SU-DHL-6 (cell line): ENCODE measurements around the gene SEPTIN1.
"Not testable (repeated sequence)": the region's sequence is repeated elsewhere in the genome, so short reads cannot be mapped to it uniquely, and the experiment has no call there.

Experiments used
- H2AFZ ChIP-seq: fragments of 200-600 bp; sonication (generic); 2 replicates; pipeline ENCODE4 v1.6.1; 2014; ENCODE audit warnings: low read depth, mild to moderate bottlenecking, moderate library complexity, mixed read lengths, antibody characterized with exemption, low read length; ENCODE audit not compliant: severe bottlenecking
- H3F3A ChIP-seq: fragments of 200-600 bp; shearing (Covaris generic); 2 replicates; pipeline ENCODE4 v1.6.0; 2016; ENCODE audit warnings: antibody characterized with exemption, mild to moderate bottlenecking; ENCODE audit not compliant: insufficient read depth
- H3K27ac ChIP-seq: fragments of 200-600 bp; sonication (generic); 2 replicates; pipeline ENCODE4 v1.5.1; 2016; ENCODE audit warnings: low read depth, mild to moderate bottlenecking, low read length, moderate library complexity, mixed read lengths
- H3K27me3 ChIP-seq: fragments of 200-600 bp; sonication (generic), shearing (Covaris generic); 2 replicates; pipeline ENCODE4 v1.6.0; 2014; ENCODE audit warnings: mild to moderate bottlenecking, low read length
- H3K36me3 ChIP-seq: fragments of 200-600 bp; sonication (generic); 2 replicates; pipeline ENCODE4 v1.6.1; 2014; ENCODE audit warnings: mild to moderate bottlenecking, low read length, mixed read lengths
- H3K4me2 ChIP-seq: fragments of 300-600, 200-600 bp; shearing (Covaris generic), sonication (generic); 2 replicates; pipeline ENCODE4 v1.6.0; 2014; ENCODE audit warnings: low read length, low read depth, mild to moderate bottlenecking; ENCODE audit not compliant: poor library complexity, severe bottlenecking
- H3K4me3 ChIP-seq: fragments of 200-600 bp; sonication (generic); 2 replicates; pipeline ENCODE4 v1.5.1; 2014; ENCODE audit warnings: antibody characterized with exemption, low read length, mild to moderate bottlenecking, mixed read lengths; ENCODE audit not compliant: insufficient read depth, poor library complexity, severe bottlenecking
- H3K79me2 ChIP-seq: fragments of 200-600 bp; sonication (generic); 2 replicates; pipeline ENCODE4 v1.6.1; 2014; ENCODE audit warnings: mild to moderate bottlenecking, low read length, moderate library complexity; ENCODE audit not compliant: insufficient read depth
- H3K9ac ChIP-seq: fragments of 200-600 bp; sonication (generic); 2 replicates; pipeline ENCODE4 v1.7.0; 2014; ENCODE audit warnings: mild to moderate bottlenecking, low read length
- H3K9me2 ChIP-seq: fragments of 200-600 bp; sonication (generic); replicated peaks from 2 replicates; pipeline ENCODE4 v1.6.1; 2014; ENCODE audit warnings: low read length; ENCODE audit not compliant: insufficient read depth
- H3K9me3 ChIP-seq: fragments of 200-600 bp; sonication (generic); 2 replicates; pipeline ENCODE4 v1.6.1; 2014; ENCODE audit warnings: low read length, mixed read lengths; ENCODE audit not compliant: insufficient read depth
- H4K20me1 ChIP-seq: fragments of 200-600 bp; sonication (generic); 2 replicates; pipeline ENCODE4 v1.6.1; 2014; ENCODE audit warnings: low read depth, mild to moderate bottlenecking, antibody characterized with exemption, low read length, moderate library complexity, mixed read lengths
- CTCF ChIP-seq: fragments of 200-600 bp; sonication (generic); IDR thresholded peaks from one replicate; pipeline ENCODE4 v1.5.1; 2017; ENCODE audit warnings: antibody characterized with exemption, mild to moderate bottlenecking, low read length, moderate library complexity; ENCODE audit not compliant: insufficient read depth, poor library complexity, severe bottlenecking
- EZH2phosphoT487 ChIP-seq: fragments of 200-600 bp; sonication (generic), shearing (Covaris generic); conservative IDR thresholded peaks from 2 replicates; pipeline ENCODE4 v1.6.1; 2018; ENCODE audit warnings: mild to moderate bottlenecking, antibody characterized with exemption, low read length, moderate library complexity, mixed read lengths

Gene SEPTIN1

GRCh38 chr16:30398661-30399434, 16.5 kb upstream of the SEPTIN1 start:
- H3K4me2 ChIP-seq, result no peak overlapping the region
- H3K9me2 ChIP-seq, result no peaks in the 10 kb centered on the region
- H3K27me3 ChIP-seq, result no peaks in the 10 kb centered on the region
- peaks cover 8% of the 10 kb centered on the region; the same call in 1 of the 2 replicates for H3F3A ChIP-seq
- H2AFZ ChIP-seq, result no peak overlapping the region
- no peak overlapping the region for H3K27ac ChIP-seq
- no peaks in the 10 kb centered on the region for H3K36me3 ChIP-seq
- TF ChIP-seq EZH2phosphoT487, result no peak
- TF ChIP-seq CTCF, result no peak
- no peak overlapping the region for H3K9ac ChIP-seq
- no peak overlapping the region for H3K4me3 ChIP-seq
- peaks cover 13% of the 10 kb centered on the region; the same call in 1 of the 2 replicates for H3K79me2 ChIP-seq
- no peaks in the 10 kb centered on the region for H3K9me3 ChIP-seq
- no peaks in the 10 kb centered on the region for H4K20me1 ChIP-seq

GRCh38 chr16:30397776-30398660, 15.7 kb upstream of the SEPTIN1 start:
- peaks cover 8% of the 10 kb centered on the region; the same call in 1 of the 2 replicates for H3F3A ChIP-seq
- no peak for TF ChIP-seq CTCF
- no peak for TF ChIP-seq EZH2phosphoT487
- no peak overlapping the region for H3K27ac ChIP-seq
- no peaks in the 10 kb centered on the region for H4K20me1 ChIP-seq
- H3K9ac ChIP-seq, result no peak overlapping the region
- no peaks in the 10 kb centered on the region for H3K27me3 ChIP-seq
- no peaks in the 10 kb centered on the region for H3K36me3 ChIP-seq
- H3K79me2 ChIP-seq, result peaks cover 13% of the 10 kb centered on the region; the same call in 1 of the 2 replicates
- H3K9me3 ChIP-seq, result no peaks in the 10 kb centered on the region
- no peak overlapping the region for H3K4me3 ChIP-seq
- H3K9me2 ChIP-seq, result no peaks in the 10 kb centered on the region
- no peak overlapping the region for H3K4me2 ChIP-seq
- no peak overlapping the region for H2AFZ ChIP-seq

- peaks cover 13% of the 10 kb centered on the region; the same call in 1 of the 2 replicates for H3K79me2 ChIP-seq
- H3K9me2 ChIP-seq, result no peaks in the 10 kb centered on the region
- no peak overlapping the region for H3K4me3 ChIP-seq
- no peaks in the 10 kb centered on the region for H3K9me3 ChIP-seq
- H3K9ac ChIP-seq, result no peak overlapping the region
- no peak overlapping the region for H3K4me2 ChIP-seq
- peaks cover 8% of the 10 kb centered on the region; the same call in 1 of the 2 replicates for H3F3A ChIP-seq
- H3K27ac ChIP-seq, result no peak overlapping the region
- TF ChIP-seq EZH2phosphoT487 (no peak), CTCF (no peak)
- no peak overlapping the region for H2AFZ ChIP-seq
- no peaks in the 10 kb centered on the region for H3K27me3 ChIP-seq
- H3K36me3 ChIP-seq, result no peaks in the 10 kb centered on the region
- H4K20me1 ChIP-seq, result no peaks in the 10 kb centered on the region
Measured at GRCh38 chr16:30397056-30397455, 14.7 kb upstream of the SEPTIN1 start.

GRCh38 chr16:30396627-30397026, 14.3 kb upstream of the SEPTIN1 start:
- not testable (repeated sequence) for H3K27me3 ChIP-seq, H2AFZ ChIP-seq, H3K4me3 ChIP-seq, H3K27ac ChIP-seq, H3K9me2 ChIP-seq, H3K9ac ChIP-seq, H3K36me3 ChIP-seq, H3F3A ChIP-seq, H3K9me3 ChIP-seq, H4K20me1 ChIP-seq
- Histone ChIP-seq H3K79me2 (peaks cover 13% of the 10 kb centered on the region; the same call in 1 of the 2 replicates), H3K4me2 (peak overlapping the region; percentile 82)
